Left ventricle myocardium inferior (tissue), 1 donor: ENCODE data around the gene SPRY4. TPM values are rescaled to one million over a fixed set of nuclear protein-coding genes. Genes with fewer than 3 reads are reported as not detected.
A peak's percentile ranks its signal among the peaks of the same experiment; 100 is the strongest.

Experiments
- DNase-seq: peaks from one replicate; pipeline ENCODE4 v3.0.0-alpha.2; 2020
- H3K27ac ChIP-seq: fragments of 200-600 bp; replicated peaks from 2 replicates; pipeline ENCODE4 v1.8.0; 2021
- H3K27me3 ChIP-seq: fragments of 200-600 bp; 2 replicates; pipeline ENCODE4 v1.8.0; 2021; ENCODE audit warnings: low read depth
- H3K36me3 ChIP-seq: fragments of 200-600 bp; 2 replicates; pipeline ENCODE4 v1.8.0; 2021
- H3K4me1 ChIP-seq: fragments of 200-600 bp; 2 replicates; pipeline ENCODE4 v1.8.0; 2021
- H3K4me3 ChIP-seq: fragments of 200-600 bp; 2 replicates; pipeline ENCODE4 v1.8.0; 2021; ENCODE audit warnings: mild to moderate bottlenecking, moderate library complexity
- H3K9me3 ChIP-seq: fragments of 200-600 bp; replicated peaks from 2 replicates; pipeline ENCODE4 v1.8.0; 2021
- CTCF ChIP-seq: fragments of 200-600 bp; IDR thresholded peaks from 2 replicates; pipeline ENCODE4 v1.8.0; 2021; ENCODE audit warnings: antibody characterized with exemption, mild to moderate bottlenecking, borderline replicate concordance
- intact Hi-C: fragments of 100-400 bp; cut with micrococcal nuclease; formaldehyde crosslinking; loops from one replicate; pipeline ENCODE4 v1.11.0; 2022
- total RNA-seq: library from RNA; stranded (reverse); fragmentation: NEBNext Ultra II Directional; extraction: Animal tissue kit (Norgen Biotek cat#: 25700); gene quantifications from one replicate; pipeline ENCODE4 v1.2.1, GENCODE V29; 2021
- donor health status: DM: no; HTN: yes; CAD: no; lungs with severe emphysema.

SPRY4 gene
- total RNA-seq, 1 donor from 2014 or later: 10.2 TPM

DNA sequence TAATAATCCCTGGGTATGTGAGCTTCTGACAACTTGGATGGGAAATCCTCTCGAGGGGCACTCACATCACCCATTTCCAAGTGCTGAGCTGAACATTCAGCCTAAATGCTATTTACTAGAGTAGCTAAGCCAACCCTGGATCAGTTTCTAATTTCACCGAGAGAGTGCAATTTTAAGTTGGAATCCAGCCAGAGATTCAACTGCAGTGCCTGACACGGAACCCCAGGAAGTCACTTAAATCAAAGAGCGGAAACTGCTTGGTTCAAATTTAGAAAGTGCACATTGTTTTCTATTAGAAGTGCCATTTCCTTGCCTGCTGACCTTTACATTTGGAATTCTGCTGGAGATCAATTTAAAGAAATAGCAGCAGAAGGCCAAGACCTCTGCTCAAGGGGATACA is 8.8 kb downstream of the SPRY4 start:
- Histone ChIP-seq H3K4me3 (peak overlapping the region; percentile 96), H3K4me1 (peaks cover 98% of the 10 kb centered on the region), H3K36me3 (peaks cover 16% of the 10 kb centered on the region), H3K27me3 (no peaks in the 10 kb centered on the region), H3K9me3 (no peaks in the 10 kb centered on the region), H3K27ac (peak overlapping the region; percentile 98)
- intact Hi-C loops: loop anchor here (10.0 kb wide), 1 partner anchor 161 kb away; no protein-coding TSS in a partner anchor
- DNase-seq: no peak
- TF ChIP-seq CTCF: no peak

- no peak for DNase-seq
- Histone ChIP-seq H3K4me1 (peaks cover 99% of the 10 kb centered on the region), H3K4me3 (peak overlapping the region; percentile 96), H3K27ac (peak overlapping the region; percentile 98), H3K27me3 (no peaks in the 10 kb centered on the region), H3K36me3 (peaks cover 22% of the 10 kb centered on the region), H3K9me3 (no peaks in the 10 kb centered on the region)
- TF ChIP-seq CTCF: no peak
- intact Hi-C loops: loop anchor here (10.0 kb wide), 1 partner anchor 160 kb away; no protein-coding TSS in a partner anchor
These were observed 9.5 kb downstream of the SPRY4 start for GRCh38 chr5:142315096-142315900.

GRCh38 chr5:142314606-142315005 is 10.2 kb downstream of the SPRY4 start:
- Histone ChIP-seq H3K9me3 (no peaks in the 10 kb centered on the region), H3K27ac (peak overlapping the region; percentile 98), H3K36me3 (peaks cover 27% of the 10 kb centered on the region), H3K4me1 (peaks cover 97% of the 10 kb centered on the region), H3K27me3 (no peaks in the 10 kb centered on the region), H3K4me3 (peak overlapping the region; percentile 36)
- intact Hi-C loops: loop anchor here (10.0 kb wide), 1 partner anchor 160 kb away; no protein-coding TSS in a partner anchor
- TF ChIP-seq CTCF: no peak
- DNase-seq: no peak

- no peaks in the 10 kb centered on the region for H3K9me3 ChIP-seq
- no peak for TF ChIP-seq CTCF
- H3K36me3 ChIP-seq: peaks cover 27% of the 10 kb centered on the region
- intact Hi-C loops: loop anchor here (10.0 kb wide), 1 partner anchor 159 kb away; no protein-coding TSS in a partner anchor
- H3K4me1 ChIP-seq: peaks cover 96% of the 10 kb centered on the region
- DNase-seq: no peak
- H3K27ac ChIP-seq: peak overlapping the region; percentile 98
- H3K4me3 ChIP-seq: peak overlapping the region; percentile 36
- H3K27me3 ChIP-seq: no peaks in the 10 kb centered on the region
These were observed 10.7 kb downstream of the SPRY4 start for GRCh38 chr5:142314109-142314508.

- Histone ChIP-seq H3K27me3 (no peaks in the 10 kb centered on the region), H3K27ac (peak overlapping the region; percentile 98), H3K36me3 (peaks cover 27% of the 10 kb centered on the region), H3K4me1 (peaks cover 93% of the 10 kb centered on the region), H3K4me3 (peak overlapping the region; percentile 36), H3K9me3 (no peaks in the 10 kb centered on the region)
- no peak for TF ChIP-seq CTCF
- no peak for DNase-seq
- intact Hi-C loops: loop anchor here (10.0 kb wide), 1 partner anchor 159 kb away; no protein-coding TSS in a partner anchor
These were observed 11.1 kb downstream of the SPRY4 start for GRCh38 chr5:142313682-142314081.
